RCC 7860 (cell line): ENCODE measurements around the gene ATP5F1E.

Source experiments
- DNase-seq: peaks from one replicate; pipeline ENCODE4 v3.0.0-alpha.2; 2015; ENCODE audit warnings: low spot score
- FAIRE-seq: peaks from 2 replicates; lab custom pipeline; 2012; peaks lifted over from hg19 to GRCh38; lab: Jason Lieb, UNC

The ATP5F1E gene

GRCh38 chr20:59032023-59032712, at the start of gene ATP5F1E:
ATP5F1E (minus strand) TSS chr20:59032335; CDS start chr20:59032251, 84 bp downstream.
- FAIRE-seq = no peak
- DNase-seq = peak; percentile 93

- FAIRE-seq = no peak
These were observed 48.9 kb upstream of the ATP5F1E start for GRCh38 chr20:59081036-59081435.

DNA sequence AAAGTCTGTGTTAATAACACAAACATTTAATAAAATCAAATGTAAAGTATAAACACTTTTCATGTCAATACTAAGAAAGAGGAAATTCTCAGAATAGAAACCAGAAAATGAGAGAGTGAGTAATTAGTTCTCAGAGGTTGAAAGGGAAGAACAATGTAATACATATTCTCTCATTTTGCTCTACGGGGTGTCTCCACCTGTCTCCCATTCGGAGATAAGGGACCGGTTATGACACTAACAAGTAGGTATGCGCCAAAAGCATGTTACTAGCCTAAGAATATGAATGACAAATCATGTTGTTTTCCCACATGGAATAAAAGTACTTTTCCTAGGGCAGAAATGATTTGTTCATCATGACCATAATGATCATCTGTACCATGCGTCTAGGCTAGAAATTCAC, 46.1 kb upstream of the ATP5F1E start:
- no peak for DNase-seq
- FAIRE-seq = no peak

More at GRCh38 chr20:59081036-59081435, 48.9 kb upstream of the ATP5F1E start:
- DNase-seq = no peak

DNA sequence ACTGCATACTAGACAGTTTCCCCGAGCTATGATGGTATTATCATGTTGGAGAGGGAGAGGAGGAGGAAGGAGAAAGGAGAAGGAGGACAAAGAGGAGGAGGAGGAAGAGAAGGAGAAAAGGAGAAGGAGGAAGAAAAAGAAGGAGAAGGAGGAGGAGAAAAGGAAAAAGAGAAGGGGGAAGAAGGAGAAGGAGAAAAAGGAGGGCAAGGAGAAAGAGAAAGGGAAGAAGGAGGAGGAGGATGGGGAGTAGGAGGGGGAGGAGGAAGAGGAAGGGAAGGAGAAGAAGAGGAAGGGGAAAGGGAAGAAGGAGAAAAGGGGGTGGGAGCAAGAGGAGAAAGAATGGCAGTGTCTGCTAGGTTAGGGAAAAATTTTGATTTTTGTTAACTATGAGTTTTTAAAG, 45.6 kb upstream of the ATP5F1E start:
- no peak for FAIRE-seq

DNA sequence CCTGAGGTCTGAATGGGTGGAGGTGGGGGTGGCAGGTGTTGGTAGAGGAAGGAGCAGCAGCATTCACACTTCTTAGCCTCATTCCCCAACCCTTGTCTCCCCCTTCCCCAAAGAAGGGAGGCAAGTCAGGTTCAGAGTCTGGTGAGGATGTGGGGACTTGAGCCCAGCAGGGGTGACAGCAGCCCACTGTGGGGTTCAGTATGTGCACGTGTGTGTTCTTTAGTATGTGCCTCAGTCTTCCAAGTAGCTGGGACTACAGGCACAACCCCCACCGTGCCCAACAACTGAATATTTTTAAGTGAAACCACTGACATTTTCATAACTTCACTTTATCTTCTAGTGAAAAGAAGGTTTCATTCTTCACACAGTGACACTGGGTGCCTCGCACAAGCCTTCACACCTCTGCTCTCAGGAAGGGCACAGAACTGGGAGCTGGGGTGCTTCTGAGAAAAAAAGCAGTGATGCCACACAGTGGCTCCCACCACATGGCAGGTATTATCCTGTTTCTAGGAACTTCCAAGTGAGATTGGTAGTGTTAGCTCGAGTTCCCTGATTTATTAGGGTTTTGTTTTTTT, 43.9 kb upstream of the ATP5F1E start:
- FAIRE-seq (no peak), DNase-seq (no peak)

More for the DNA sequence above, 45.6 kb upstream of the ATP5F1E start:
- DNase-seq = no peak

DNA sequence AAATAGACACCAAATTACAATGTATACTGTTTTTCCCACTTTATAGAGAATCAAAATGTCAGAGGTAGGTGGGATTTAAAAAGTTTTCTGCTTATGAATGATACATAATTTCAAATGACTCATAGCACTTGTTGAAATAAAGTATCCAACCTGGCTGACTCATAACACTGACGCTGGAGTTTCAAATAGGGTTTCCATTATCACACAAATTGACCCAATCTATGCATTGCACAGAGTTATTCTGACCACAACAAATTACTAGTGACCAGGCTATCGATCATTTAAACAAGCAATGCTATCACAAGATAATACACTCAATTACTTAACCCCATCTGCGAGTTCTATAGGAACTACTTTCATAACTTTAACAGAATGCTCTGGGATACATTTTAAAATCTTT, 42.3 kb upstream of the ATP5F1E start:
- DNase-seq = no peak
- no peak for FAIRE-seq

DNA sequence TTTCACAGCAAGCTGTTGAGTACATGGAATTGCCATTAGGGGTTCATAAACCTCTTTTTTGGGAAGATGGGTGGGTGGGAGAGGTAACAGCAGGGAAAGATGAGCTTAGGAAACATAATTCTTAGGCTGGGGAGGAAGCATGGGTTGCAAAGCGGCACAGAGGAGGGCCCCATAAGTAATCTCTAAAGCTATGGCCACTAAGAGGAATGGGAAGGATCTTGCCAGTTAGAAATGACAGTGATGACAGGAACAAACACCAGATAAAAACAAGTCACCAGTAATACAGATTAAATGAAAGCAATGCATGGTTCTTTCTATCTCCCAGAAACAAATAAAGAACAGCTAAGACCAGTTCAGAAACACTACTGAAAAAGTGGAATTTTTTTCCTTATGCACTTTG, 41.4 kb upstream of the ATP5F1E start:
- DNase-seq = no peak
- FAIRE-seq = no peak

DNA sequence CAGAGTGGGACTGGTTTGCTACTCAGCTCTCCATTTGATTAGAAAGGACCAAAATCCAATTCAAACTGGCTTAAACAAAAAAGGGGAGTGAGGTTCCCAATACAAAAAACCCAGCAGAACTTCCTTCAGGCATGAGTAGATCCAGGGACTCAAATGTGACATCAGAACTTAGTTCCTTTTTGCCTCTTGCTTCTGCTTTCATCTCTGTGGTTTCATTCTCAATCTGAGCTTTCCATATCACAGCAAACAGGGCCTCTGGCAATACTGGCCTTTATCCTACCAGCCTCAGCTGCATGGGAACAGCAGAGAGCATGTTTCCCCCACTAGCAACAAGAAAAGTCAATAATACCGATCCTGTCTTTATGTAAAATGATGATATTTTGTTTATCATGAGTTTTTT, 39.1 kb upstream of the ATP5F1E start:
- no peak for DNase-seq

DNA sequence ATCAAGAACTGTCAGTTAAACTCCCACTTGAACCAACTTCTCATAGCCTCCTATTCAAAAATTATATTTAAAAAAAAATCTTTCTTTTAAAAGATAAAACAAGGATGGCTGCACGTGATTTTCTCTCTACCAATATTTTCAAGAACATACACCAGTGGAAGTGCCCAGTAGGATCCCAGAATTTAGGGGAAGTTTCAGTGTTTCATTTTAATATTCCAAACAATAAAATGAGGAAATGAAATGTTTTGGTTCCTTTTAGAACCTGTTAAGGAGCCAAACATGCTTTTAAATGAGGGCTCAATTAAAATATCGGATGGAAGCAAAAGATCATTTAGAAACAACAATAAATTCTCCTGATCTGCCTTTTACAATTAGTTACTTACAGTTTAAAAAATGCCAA, 36.9 kb upstream of the ATP5F1E start:
- no peak for FAIRE-seq
- DNase-seq = no peak

More for the DNA sequence above, 39.1 kb upstream of the ATP5F1E start:
- FAIRE-seq = no peak

DNA sequence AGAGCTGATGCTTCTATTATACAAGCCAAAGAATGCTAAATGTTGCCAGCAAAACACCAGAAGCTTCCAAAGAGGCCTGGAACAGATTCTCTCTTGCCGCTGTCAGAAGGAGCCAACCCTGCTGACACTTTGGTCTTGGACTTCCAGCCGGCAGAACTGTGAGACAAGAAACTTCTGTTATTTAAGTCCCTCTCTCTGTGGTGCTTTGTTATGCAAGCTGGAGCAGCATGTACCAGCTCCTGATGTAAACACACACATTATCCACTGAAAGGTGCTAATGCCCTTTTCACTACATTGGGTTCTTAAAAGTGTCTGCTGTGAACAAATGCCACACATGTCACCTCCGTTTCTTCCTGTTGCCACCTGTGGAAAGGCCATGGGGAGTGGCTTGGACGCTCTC, 36.4 kb upstream of the ATP5F1E start:
- no peak for FAIRE-seq
- no peak for DNase-seq

GRCh38 chr20:59064214-59064722, 32.1 kb upstream of the ATP5F1E start:
- no peak for DNase-seq
- no peak for FAIRE-seq

- FAIRE-seq = no peak
- no peak for DNase-seq
These were observed 31.5 kb upstream of the ATP5F1E start for GRCh38 chr20:59063358-59064213.

- DNase-seq (no peak), FAIRE-seq (no peak)
These were observed 29.9 kb upstream of the ATP5F1E start for GRCh38 chr20:59062081-59062480.

- FAIRE-seq (no peak), DNase-seq (no peak)
These were observed 23.2 kb upstream of the ATP5F1E start for GRCh38 chr20:59055302-59055701.

- DNase-seq = no peak
- FAIRE-seq = no peak
These were observed 19.6 kb upstream of the ATP5F1E start for GRCh38 chr20:59051666-59052185.

DNA sequence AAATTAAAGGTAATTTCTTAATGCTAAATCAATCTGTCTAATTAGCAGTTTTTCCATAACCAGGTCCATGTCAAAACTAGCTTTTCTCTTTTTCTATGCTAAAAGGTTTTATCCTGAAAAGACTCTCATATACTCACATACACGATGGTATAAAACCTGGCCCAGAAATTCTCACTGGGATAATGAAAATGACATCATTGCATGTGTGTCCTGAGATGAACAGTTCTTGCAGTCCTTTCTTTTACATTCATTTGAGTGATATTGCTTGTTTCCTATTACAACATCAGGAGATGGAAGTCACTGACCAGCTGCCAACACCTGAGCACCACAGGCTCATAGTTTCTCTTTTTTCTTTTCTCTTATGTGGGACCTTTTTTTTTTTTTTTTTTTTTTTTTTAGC, 18.3 kb upstream of the ATP5F1E start:
- FAIRE-seq (no peak), DNase-seq (no peak)

- no peak for DNase-seq
- no peak for FAIRE-seq
These were observed 16.5 kb upstream of the ATP5F1E start for GRCh38 chr20:59048681-59049030.

DNA sequence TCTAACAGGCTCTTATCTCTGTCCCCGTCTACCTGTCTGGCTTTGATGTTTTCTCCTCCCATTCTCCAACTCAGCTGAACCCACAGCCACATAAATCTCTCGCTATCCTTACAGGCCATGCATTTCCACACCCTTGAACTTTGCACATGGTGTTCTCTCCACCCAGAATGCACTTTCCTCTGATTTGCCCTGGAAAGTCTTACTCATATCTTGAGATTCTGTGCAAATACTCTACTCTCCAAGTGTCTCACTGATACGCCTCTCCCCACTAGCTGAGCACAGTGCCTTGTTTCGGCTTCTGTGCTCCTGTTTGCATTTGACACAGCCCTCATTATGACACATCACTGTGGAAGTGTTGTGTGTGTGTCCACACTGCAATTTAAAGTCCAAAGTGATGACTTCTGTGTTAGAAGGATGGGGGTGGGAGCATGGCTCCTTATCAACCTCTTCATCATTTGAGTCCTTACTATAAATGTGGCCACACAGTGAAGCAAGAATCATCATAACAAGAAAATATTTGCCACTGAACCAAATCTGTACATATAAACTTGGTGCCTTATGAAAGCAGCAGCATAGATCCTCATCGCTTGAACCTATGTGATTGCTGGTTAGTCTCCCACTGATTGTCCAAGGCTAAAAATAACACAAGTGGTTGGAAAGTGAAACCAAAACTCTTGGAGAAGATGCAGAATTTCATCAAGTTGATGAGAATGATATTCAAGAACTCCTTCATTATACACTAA, 16.0 kb upstream of the ATP5F1E start:
- no peak for FAIRE-seq

DNA sequence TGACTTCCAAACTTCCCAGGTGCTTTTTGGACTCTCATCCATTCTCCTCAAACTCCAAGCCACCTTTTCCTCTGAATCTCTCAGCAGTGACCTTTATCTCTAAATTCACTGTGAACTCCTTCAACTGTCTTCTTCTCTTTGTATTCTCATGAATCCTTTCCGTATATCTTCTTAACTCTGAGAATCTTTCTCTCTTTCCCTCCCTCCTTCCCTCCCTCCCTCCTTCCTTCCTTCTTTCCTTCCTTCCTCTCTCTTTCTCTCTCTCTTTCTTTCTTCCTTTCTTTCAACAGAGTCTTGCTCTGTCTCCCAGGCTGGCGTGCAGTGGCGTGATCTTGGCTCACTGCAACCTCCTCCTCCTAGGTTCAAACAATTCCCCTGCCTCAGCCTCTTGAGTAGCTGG, 14.7 kb upstream of the ATP5F1E start:
- FAIRE-seq = no peak
- DNase-seq = no peak

More for the DNA sequence above, 16.0 kb upstream of the ATP5F1E start:
- DNase-seq = peak; percentile 44

GRCh38 chr20:59044796-59045195, 12.7 kb upstream of the ATP5F1E start:
- DNase-seq (no peak), FAIRE-seq (no peak)

GRCh38 chr20:59044295-59044694, 12.2 kb upstream of the ATP5F1E start:
- no peak for FAIRE-seq
- no peak for DNase-seq
